Fibroblast of villous mesenchyme (primary cell): Measurements from ENCODE around the gene PKHD1. TPM values are rescaled to one million over a fixed set of nuclear protein-coding genes. Genes with fewer than 3 reads are reported as not detected.

ENCODE experiments used
- DNase-seq: peaks from one replicate; pipeline ENCODE4 v3.0.0-alpha.2; 2010; ENCODE audit warnings: low read depth
- H3K4me3 ChIP-seq: 2 replicates; pipeline ENCODE4 v1.5.1; 2011; ENCODE audit warnings: low read depth, mild to moderate bottlenecking, low read length
- CTCF ChIP-seq: IDR thresholded peaks from 2 replicates; pipeline ENCODE4 v1.5.1; 2012; ENCODE audit warnings: low read depth, mild to moderate bottlenecking, low read length; ENCODE audit not compliant: insufficient read depth
- total RNA-seq: library from RNA; depleted of rRNA; stranded (reverse); fragments of >200 nt; gene quantifications from 2 replicates; pipeline ENCODE4 v1.2.3, GENCODE V29; 2012

PKHD1 gene
- total RNA-seq, 1 donor, result not detected

GRCh38 chr6:51963980-51964379 is 123.4 kb downstream of the PKHD1 start:
- H3K4me3 ChIP-seq, result no peak overlapping the region
- no peak for DNase-seq
- no peak for TF ChIP-seq CTCF

GRCh38 chr6:51962354-51962753 is 125.1 kb downstream of the PKHD1 start:
- DNase-seq, result no peak
- H3K4me3 ChIP-seq, result no peak overlapping the region
- TF ChIP-seq CTCF, result no peak

GRCh38 chr6:51960419-51960818 is 127.0 kb downstream of the PKHD1 start:
- no peak for TF ChIP-seq CTCF
- H3K4me3 ChIP-seq, result no peak overlapping the region
- DNase-seq, result no peak

GRCh38 chr6:51959744-51960383 is 127.5 kb downstream of the PKHD1 start:
- no peak overlapping the region for H3K4me3 ChIP-seq
- DNase-seq, result peak; percentile 51
- peak; percentile 74 for TF ChIP-seq CTCF

- no peak overlapping the region for H3K4me3 ChIP-seq
- no peak for TF ChIP-seq CTCF
- DNase-seq, result no peak
Measured at GRCh38 chr6:51954681-51955080, 132.7 kb downstream of the PKHD1 start.

GRCh38 chr6:51953246-51953645 is 134.2 kb downstream of the PKHD1 start:
- DNase-seq, result no peak
- H3K4me3 ChIP-seq, result no peak overlapping the region
- TF ChIP-seq CTCF, result no peak

GRCh38 chr6:51951924-51952323 is 135.5 kb downstream of the PKHD1 start:
- no peak overlapping the region for H3K4me3 ChIP-seq
- no peak for TF ChIP-seq CTCF
- no peak for DNase-seq
